OCI-LY1 (cell line): Measurements from ENCODE around the gene CCDC127.

ENCODE experiments used
- CTCF ChIP-seq: fragments of 200-600 bp; sonication (generic), shearing (Covaris generic); IDR thresholded peaks from 2 replicates; pipeline ENCODE4 v1.5.1; 2017; ENCODE audit warnings: mild to moderate bottlenecking, antibody characterized with exemption, low read length, moderate library complexity, mixed read lengths
- EZH2 ChIP-seq: fragments of 200-600 bp; sonication (generic), shearing (Covaris generic); IDR thresholded peaks from 2 replicates; pipeline ENCODE4 v1.8.0; 2017; ENCODE audit warnings: borderline replicate concordance, mixed run types, mild to moderate bottlenecking, antibody characterized with exemption, low read length, moderate library complexity, mixed read lengths

GRCh38 chr5:264338-264737, 46.4 kb upstream of the CCDC127 start:
- TF ChIP-seq CTCF, result no peak
- TF ChIP-seq EZH2, result no peak
